GM18951 (cell line): ENCODE measurements around the gene ADCY9.

Source experiments
- POLR2A ChIP-seq: IDR thresholded peaks from 4 replicates; pipeline ENCODE4 v1.6.1; 2011; ENCODE audit warnings: mild to moderate bottlenecking; ENCODE audit not compliant: insufficient read length, insufficient read depth; ENCODE audit errors: extremely low read depth
- in situ Hi-C: fragments of 300-500 bp; cut with MboI; formaldehyde crosslinking; loops from one replicate; pipeline ENCODE4 v1.12.0; 2022; ENCODE audit warnings: low sequenced_read_pairs, mixed read lengths, inconsistent platforms; ENCODE audit not compliant: unreplicated experiment

The ADCY9 gene

DNA sequence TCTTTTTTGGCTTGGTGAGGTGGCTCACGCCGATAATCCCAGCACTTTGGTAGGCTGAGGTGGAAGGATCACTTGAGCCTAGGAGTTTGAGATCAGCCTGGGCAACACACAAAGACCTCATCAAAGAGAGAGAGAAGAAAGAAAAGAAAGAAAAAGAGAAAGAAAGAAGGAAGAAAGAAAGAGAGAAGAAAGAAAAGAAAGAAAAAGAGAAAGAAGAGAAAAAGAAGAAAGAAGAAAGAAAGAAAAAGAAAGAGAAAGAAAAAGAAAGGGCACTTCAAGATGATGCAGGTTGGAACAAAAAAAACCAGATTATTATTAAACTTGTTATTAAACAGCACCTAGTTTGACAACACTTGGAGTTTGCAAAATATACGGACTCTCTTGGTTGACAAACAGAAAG, 21.2 kb upstream of the ADCY9 start:
- in situ Hi-C loops, result no loop called here

DNA sequence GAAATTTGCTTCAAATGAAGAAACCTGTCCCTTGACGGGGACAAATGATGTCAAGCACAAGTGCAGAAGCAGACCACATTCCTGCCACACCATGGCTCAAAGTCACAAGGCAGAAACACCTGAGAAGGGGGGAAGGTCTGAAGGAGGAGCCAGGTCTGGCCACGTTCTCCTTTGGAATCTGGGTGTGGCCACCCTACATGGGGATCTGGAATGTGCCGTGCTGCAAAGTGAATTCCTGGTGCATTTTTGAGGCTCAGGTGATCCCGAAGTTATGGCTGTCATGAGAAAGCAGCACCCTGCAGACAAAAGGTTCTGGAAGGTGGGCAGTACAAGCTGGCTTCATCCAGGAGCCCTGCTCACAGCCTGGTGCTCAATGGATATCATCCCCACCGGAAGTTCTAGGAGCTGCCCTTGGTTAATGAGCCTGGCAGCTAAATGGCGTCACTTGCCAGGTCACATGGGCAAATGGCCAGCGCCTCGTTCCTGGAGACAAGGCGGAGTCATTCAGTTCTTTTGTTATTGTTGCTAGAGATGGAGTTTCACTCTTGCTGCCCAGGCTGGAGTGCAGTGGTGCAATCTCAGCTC, 20.1 kb upstream of the ADCY9 start:
- in situ Hi-C loops, result no loop called here
- TF ChIP-seq POLR2A, result no peak

More for the DNA sequence above, 21.2 kb upstream of the ADCY9 start:
- TF ChIP-seq POLR2A, result no peak

DNA sequence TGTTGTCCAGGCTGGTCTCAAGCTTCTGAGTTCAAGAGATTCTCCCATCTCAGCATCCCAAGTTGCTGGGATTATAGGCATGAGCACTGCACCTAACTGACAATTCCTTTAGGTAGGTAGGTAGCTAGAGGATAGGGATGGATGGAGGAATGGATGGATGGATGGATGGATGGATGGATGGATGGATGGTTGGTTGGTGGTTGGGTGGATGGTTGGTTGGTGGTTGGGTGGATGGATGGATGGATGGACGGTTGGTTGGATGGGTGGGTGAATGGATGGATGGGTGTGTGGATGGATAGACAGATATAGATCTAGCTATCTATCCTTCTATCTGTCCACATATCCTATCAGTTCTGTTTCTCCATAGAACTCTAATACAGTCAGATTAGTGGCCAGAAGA, 19.3 kb upstream of the ADCY9 start:
- TF ChIP-seq POLR2A, result no peak
- in situ Hi-C loops, result no loop called here

DNA sequence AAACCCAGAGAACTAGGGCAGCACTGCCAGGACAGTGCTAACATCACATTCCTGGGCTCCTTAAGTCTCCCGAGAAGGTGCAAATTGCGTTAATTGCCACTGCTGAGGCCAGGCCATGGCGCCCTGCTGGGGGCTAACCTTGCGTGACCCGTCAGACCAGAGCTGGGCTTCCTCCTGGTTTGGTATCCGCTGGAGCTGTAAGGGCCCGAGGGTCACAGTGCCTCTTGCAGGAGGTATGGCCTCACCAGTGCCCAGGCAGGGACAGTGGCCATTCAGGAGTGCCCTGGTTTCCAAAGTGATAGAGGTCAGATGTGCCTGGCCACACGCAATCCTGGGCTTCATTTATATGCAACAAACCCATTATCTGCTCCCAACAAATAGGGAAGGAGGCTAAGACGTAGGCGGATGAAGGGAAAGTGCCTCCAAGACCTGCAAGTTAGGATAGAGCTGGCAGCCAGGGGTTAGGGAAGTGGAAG, 17.7 kb upstream of the ADCY9 start:
- TF ChIP-seq POLR2A, result no peak

DNA sequence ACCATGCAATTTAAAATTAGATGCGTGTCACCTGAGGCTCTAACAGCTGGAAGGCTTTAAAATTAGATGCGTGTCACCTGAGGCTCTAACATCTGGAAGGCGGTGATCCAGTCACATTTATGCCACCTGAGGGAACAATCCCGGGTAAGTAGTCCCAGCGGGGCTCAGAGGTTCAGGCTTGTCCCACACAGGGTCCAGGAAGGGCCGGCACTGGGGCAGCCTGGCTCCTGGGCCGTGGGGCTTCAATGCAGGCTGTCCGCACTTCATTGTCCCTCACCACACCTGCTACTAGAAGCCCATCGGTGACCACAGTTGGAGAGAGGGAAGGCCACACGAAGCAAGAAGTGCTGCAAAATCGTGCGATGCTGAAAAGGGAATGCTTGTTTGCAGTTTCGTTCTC, 15.4 kb upstream of the ADCY9 start:
- in situ Hi-C loops, result no loop called here
- TF ChIP-seq POLR2A, result no peak

More for the DNA sequence above, 17.7 kb upstream of the ADCY9 start:
- in situ Hi-C loops, result no loop called here

DNA sequence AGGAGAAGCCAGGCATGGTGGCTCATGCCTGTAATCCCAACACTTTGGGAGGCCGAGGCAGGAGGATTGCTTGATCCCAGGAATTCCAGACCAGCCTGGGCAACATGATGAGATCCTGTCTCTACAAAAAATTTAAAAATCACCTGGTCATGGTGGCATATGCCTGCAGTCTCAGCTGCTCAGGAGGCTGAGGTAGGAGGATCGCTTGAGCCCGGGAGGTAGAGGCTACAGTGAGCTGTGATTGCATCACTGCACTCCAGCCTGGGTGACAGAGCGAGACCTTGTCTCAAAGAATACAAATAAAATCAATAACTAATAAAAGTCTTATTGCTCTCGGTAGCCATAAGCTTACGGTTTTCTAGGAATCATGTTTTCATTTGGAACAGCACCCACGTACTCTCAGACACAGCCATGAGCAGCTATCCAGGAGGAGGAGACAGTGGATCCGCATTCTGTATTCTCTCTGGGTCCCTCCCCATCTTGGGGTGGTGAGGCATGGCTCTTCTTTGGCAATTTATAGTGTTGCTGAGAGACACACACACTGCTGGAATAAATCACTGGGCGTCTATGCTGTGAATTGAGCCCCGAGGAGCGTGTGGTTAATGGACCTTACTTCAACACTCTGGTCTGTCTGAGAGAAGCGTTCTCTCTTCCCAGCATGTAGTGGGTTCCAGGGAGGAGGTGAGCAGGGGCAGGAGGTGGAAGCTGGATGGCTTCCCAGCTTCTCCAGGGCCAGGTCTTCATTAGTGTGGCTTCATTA, 8.5 kb upstream of the ADCY9 start:
- no peak for TF ChIP-seq POLR2A
- in situ Hi-C loops, result no loop called here

DNA sequence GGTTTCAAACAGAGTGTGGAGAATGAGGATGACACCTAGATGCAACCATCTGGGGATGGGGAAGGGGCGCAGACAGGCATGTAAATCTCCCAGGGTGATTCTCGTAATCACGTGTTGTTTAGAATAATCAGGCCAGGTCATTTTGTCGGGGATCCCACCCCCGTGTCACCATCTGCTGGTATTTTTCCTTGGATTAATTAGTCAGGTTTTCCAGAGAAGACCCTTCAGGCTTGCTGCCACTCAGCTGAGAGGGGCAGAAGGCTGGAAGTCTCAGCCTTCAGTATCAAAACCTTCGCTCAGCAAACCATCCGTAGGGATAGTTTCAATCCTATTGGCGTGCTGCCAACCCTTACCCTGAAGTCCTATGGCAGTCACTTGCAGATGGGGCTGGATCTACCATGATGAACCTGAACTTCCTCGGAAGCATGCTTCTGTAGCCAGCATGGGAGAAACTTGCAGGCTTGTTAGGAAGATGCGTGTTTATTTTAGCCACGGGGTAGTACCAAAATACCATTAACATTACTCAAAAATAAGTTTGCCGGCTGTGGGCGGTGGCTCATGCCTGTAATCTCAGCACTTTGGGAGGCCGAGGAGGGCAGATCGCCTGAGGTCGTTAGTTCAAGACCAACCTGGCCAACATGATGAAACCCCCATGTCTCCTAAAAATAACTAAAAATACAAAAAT, 7.5 kb upstream of the ADCY9 start:
- in situ Hi-C loops, result no loop called here
- TF ChIP-seq POLR2A, result no peak

DNA sequence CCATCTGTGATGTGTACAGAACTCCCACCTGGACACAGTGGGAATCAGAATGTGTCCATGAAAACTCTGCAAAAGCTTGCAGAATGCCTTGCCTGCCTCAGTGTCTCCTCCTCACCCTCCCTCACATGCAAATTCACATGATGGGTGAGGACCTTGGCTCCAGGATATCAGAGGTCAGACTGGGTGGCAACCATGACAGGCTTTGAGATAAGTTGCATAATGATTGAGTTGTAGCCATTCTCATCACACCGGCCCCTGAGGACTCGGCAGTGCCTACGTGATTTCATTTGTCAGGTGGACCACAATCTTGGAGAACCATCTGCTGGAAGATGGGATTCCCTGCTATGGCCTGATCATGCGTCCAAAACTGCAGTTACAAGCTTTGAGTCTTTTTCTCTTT, 3.9 kb upstream of the ADCY9 start:
- TF ChIP-seq POLR2A, result no peak
- in situ Hi-C loops, result no loop called here

DNA sequence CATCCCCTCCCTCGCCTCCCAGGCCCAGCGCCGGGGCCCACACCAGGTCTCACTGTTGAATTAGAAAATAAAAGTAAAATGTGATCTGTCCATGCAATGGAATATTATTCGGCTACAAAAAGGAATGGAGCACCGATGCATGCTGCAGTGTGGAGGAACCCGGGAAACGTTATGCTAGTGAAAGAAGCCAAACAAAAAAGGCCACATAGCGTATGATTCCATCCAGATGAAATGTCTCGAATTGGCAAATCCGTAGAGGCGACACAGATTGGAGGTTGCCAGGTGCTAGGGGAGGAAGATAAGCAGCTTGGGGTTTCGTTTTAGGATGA, 972 bp upstream of the ADCY9 start:
- in situ Hi-C loops, result no loop called here

DNA sequence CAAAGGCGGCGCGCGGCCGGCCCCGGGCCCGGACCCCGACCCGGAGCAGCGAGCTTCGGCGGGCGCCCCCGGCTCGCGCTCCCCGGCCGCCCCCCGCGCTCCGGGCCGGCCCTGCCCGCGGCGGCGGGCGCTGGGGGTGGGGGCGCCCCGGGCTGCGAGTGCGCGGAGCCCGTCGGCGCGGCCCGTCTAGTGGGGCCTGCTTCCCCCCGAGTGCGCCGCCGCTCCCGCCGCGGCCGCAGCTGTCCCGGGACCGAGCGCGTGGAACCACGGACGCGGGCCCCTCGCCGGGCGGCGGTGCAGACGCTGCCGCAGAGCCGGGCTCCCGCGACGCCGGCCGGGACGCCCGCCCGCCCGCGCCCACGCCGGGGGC, 308 bp downstream of the ADCY9 start:
- in situ Hi-C loops, result no loop called here
- no peak for TF ChIP-seq POLR2A

More for the DNA sequence above, 972 bp upstream of the ADCY9 start:
- TF ChIP-seq POLR2A, result no peak

DNA sequence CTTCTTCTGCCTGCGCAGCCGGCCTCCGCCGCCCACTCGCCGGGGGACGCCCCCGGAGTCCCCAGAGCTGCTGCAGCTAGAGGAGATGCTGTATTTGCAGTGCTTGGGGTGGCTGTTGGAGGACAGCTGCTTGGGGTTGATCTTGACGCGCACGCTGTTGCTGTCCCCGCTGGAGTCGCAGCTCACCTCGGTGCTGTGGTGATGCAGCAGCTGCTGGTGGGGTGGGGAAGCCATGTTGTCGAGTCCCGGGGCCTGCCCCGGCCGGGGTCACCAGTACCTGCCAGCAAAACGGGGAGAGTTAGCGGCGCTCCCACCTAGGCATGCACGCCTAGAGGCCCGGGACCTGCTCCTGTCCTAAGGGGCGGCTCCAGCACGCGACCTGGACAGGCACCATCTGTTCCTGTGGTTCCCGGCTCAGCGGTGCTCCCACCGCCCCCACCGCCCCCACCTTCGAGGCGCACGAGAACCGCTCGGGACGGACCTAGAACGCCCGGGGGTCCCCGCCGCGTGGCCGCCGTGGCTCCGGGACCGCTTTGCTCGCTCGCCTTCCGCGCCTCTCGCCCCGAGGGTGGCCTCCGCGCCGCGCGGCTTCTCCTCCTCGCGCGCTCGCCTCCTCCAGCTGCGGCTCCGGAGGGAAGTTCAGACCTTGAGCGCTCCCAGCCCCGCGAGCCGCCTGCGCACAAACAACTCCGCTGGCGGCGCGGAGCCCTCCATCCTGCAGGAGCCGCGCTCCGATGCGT, 863 bp downstream of the ADCY9 start:
- TF ChIP-seq POLR2A, result no peak
- in situ Hi-C loops, result no loop called here

DNA sequence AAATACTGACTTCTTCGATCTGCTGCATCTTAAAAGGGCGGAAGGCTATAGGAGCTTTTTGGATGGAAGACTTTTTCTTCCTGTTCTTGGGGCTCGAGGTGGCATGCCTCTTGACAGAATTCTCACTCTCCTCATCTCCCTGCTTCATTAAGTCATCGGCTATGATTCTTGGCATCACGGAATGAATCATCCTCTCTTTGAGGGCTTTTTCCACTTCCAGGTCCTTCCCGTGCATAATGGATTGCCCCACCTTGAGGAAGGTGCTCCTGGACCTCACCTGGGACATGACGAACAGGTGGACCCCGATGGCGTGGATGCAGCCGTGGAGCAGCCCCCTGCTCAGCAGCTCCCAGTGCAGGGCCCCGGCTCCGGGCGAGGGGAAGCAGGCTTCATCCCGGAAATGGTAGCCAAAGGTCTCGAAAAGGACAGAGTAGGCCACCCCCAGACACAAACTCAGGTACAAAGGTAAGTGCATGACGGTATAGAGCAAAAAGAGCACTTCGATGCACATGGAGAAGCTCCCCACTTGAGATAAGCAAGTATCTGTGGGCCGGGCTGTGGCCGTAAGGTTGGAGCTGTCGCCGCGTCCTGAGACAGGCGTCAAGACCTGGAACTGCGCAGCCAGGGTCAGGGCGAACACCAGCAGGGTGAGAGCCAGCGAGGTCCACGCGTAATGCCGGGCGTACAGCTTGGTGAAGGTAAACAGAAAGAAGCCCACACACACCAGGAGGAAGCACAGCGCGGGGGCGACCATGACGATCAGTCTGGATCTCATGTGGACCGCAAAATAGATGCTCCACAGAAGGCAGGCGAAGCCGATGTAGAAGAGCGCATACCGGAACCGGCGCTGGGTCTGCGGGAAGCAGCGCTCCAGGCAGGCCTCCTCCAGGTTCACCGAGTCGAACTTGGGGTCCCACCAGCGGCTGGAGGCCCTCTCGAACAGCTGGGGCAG, 1.7 kb downstream of the ADCY9 start:
- in situ Hi-C loops, result no loop called here
- TF ChIP-seq POLR2A, result no peak
